HG03521 (cell line): ENCODE measurements around the gene LY6G5C.

Source experiments
- ATAC-seq: cut with Tn5 transposase; IDR thresholded peaks from one replicate; pipeline ENCODE4 v1.9.1; 2021; ENCODE audit warnings: mild to moderate bottlenecking, moderate library complexity; ENCODE audit not compliant: unreplicated experiment

Gene LY6G5C

DNA sequence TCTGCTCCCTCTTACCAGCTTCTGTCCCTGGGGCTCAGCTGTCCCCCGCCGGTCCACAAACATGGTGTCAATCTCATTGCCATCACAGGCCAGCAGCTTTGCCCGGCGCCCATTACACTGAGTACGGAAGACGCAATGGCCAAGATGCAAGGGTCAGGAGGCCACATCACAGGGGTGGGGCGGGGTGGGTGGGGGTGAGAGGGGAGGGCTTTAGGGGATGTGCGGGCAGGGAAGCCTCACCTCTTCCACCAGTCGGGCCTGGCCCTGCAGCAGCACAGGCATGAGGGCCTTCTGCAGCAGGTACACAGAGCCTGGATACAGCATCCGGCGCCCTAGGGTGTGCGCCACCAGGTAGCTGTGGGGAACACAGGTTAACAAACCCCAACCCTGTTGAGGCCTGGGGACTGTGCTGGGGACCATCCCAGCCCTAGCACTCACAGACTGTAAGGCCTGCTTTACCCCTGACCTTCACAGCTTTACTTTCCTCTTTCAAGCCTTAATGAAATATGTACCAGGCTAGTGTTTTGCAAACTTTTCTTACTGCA is 10.8 kb upstream of the LY6G5C start:
- no peak for ATAC-seq

DNA sequence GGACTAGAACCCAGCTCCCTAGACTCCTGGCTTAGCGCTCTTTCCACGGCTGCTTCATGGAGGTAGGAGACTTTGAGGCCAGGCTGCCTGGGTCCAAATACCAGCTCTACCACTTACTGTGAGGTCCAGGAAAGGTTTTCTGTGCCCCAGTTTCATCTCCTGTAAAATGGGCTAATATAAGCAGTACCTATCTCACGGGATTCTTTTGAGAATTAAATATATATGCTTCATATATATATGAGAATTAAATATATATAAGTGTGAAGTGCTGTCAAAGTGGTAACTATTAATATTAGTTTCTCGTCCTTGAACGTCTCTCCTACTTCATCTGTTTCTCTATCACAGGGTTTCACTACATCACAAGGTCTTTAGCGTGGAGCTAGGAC is 10.2 kb upstream of the LY6G5C start:
- no peak for ATAC-seq

DNA sequence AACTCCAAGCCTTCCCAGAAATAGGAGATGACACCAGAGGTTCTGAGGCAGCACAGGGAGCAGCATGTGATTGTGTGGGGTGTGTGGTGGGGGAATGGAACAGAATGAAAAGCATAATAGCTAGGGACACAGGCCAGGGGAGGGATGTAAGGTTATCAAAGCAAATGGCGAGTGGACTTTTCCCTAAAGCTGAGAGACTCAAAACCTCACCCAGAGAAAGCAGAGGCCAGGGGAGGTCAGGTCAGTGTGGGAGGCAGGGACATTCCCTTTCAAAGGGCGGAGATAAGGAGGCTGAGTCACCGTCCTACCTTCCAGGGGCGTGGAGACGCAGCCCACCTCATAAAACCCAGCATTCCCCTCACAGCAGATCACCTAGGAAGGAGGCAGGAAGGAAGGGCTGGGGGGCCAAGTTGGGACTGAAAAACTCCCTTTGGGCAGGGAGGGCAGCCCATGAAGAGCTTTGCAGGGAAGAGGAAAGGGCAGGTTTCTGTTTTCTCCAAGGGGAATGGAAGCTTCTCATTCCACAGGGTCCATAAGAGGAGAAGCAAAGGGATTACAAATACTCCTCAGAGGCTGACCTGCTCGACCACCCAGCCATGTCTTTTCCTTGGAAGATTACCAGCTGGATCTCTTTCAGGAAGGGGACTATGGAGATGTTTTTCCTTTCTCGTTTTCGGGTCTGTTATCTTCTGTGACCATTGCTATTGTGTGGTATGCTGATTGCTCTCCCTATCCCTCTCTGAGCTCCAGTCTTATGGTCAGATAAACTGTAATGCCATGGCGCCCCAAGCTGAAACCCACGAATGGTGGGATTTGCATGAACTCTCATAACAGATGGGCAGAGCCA is 9.6 kb upstream of the LY6G5C start:
- ATAC-seq, result no peak

DNA sequence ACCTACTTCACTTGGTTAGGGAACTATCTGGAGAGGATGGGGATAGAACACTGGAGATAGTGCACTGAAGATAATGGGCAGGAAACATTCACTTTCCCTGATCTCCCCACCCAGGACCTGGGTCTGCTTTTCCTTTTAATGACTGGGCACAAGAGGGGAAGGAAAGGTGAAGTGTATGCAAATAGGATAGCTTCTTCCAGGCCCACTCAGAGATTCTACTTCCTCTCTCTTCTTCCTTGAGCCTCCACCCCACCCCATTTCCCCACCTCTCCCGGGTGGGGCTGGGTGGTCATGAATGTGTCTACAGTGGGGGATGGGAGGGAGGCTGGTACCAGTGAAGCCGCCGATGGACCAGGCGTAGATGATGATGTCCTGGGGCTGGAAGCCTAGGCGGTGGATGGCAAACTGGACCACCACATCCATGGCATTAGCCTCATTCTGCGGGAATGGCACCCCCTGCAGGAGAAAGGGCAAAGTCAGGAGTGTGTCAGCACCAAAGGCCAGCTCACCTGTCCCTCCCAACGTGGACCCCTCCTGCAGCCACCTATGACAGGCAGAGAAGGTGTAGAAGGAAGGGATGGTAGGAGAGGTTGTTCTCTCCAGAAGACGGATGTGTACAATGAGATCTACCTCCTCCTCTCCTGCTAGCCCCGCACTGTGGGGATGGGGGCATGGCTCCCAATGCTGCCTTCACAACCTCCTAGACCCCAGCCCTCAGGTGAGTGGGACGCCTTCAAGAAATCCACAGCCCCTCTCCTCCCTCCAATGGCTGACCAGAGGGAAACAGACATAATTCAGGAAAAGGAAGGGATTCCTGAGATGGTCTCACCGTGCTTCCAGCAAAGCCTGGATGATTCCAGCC is 8.6 kb upstream of the LY6G5C start:
- ATAC-seq, result no peak

DNA sequence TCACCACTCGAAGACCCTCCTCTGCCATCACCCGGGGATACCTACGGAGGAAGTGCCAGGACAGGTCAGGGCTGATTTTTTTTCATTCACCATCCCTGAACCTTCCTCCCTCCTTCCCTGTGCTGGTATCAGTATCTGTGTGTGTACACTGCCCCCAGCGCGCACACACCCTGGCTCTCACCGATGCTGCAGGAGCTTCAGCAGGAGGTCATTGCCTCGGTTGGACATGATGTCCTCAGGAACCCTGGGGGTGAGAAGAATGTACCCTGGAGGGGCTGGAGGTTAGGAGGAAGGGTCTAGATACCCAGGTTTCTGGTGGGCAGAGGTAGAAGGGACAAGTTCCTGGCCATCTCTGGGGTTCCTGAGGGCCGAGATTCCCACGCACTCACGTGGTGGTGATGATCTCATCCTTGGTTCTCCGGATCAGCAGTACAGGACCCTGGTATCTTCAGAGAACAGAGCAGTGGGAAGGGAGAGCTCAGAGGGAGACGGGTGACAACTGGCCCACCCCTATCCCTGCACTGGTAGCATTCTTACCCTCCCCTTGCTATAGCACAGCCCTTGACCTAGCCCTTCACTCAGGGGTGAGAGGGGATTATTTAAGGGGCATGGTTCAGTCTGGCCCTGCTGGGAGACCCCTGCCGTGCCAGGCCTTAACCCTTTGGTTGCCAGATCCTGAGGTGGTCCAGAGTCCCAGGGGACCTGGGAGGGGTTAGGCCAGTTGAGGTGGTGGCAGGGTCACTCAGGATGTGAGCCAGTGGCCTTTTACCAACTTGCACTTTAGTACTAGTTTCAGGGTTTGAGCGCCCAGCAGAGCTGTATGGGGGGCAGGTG is 7.2 kb upstream of the LY6G5C start:
- ATAC-seq, result no peak

DNA sequence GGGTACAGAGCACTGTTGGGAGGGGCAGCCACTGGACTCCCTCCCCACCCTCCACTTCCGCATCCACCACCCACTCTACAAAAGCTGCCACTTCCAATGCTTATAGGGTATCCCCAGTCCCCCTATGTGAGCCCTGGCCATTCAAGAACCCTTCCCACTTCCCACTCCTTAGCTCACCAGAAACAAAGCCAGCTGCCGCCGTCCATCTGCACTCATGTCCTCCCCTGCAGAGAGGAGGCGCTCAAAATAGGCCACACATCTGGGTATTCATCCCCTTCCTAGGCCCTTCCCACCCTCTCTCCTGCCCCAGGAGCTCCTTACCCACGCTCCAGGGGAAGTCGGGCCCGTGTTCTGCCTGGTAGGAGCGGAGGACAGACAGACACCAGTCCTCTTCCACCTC is 6.5 kb upstream of the LY6G5C start:
- ATAC-seq, result no peak

DNA sequence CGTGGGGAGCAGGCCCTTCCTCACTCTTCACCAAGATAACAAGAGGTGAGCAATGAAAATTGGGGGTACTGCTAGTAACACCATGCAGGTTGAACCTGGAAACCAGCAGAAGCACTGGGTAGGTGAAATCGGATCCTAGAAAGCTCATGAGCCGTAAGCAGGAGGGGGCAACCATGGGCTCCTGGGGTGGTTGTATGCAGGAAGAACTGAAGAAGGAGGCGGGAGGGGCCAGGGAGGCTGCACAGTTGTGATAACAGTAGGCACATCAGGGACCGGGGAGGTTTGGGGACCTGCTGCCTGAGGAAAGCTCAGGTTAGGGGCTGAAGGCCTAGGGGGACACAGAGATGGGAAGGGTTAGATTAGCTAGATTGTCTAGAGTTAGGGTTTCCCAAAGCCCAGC is 5.6 kb upstream of the LY6G5C start:
- no peak for ATAC-seq

DNA sequence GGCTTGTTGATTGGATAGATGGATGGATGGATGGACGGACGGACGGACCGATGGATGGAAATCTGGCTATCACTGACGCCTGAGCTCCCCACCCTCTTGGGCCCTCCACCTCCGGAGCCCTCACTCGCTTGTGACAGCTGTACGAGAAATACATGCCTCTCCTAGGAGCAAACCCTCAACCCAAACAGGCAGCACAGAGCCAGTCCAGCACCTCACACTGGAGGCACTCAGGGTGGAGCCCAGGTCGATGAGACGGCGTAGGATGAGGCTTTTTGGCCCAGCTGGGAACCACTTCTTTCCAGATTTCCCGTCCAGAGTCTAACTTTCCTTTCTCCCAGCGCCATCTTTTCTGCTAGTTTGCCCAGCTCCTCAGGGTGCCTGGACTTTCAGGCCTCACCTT is 2.7 kb upstream of the LY6G5C start:
- no peak for ATAC-seq

DNA sequence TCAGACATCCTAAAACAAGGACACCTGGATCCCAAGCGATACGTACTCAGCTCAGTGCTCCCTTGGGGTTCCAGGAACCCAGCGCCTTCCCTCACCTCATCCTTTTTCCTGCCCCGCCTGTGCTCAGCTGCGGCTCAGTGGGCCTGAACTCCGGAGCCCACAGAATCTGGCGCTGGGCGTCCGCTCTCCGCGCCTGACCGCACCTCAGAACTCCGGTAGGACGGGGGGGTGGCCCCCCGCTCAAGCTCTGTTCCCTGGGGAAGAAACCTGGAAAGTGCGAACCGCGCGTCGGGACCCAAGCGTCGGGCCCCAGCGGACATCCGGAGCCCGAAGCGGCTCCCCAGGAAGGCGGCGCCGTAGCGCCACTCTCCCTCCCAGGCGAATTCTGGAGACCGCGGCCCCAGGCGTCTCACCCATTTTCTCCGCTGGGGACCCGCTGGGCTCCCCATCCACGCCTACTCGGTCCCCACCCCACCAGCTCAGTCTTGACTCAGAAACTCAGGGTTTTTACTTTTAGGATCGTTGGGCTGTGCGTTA is 336 bp upstream of the LY6G5C start:
- ATAC-seq, result no peak

DNA sequence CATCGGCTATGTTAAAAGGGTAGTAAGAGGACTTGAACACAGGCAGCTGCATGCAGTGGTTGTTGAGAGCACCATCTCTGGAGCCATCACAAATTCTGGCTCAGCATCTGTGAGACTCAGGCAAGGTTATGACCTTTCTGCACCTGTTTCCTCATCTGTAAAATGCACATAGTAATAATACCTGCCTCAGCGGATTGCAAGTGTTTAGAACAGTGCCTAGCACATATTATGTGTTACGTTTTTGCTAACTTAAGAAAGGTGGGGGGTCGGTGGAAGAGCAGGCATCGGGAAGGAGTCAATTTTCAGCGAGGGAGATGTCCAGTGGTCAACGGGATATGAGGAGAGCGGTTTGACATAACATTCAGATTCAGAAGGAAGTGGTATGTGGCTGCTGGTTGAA is 2.9 kb downstream of the LY6G5C start:
- no peak for ATAC-seq

DNA sequence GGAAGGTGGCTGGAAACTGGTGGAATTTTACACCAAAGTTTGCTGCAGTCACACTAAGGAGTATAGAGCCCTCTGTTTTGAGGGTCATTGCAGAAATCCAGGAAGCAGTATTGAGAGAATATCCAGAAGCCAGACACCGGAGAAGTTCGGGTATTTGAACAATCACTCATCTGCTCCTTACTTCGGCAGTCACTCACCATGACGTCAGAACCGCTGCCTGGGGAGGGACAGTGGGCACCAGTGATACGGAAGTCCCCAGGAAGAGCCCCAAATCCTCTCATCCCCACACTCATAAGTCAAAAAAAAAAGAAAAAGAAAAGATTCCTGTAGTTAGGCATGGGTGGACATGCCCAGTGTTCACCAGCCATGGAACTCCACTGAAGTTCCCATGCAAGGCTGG is 4.0 kb downstream of the LY6G5C start:
- no peak for ATAC-seq

DNA sequence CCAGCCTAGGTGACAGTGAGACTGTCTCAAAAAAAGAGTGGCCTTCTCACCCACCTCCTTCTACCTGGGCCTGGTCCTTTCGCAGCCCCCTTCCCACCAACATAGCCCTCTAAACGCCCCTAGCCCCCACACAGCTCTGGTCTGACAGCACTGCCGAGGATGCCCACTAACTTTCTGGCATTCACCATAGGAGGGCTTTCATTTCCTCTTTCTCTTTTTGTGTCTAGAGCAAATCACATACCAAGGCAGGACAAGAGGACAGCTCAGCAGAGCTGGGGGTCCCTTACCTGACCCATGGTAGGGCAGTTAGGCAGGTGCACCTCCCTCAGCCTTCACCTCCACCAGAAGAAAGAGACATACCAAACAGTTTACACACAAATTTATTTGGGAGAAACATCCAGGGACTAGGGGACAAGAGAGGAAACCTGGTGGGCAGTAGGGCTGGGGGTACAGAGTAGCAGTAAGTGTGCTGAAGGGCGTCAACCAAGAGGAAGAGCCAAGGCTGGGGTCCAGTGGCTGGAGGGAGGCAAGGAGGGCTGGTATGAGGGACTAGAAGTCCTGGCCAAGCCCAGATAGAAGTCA is 4.5 kb downstream of the LY6G5C start:
- no peak for ATAC-seq

DNA sequence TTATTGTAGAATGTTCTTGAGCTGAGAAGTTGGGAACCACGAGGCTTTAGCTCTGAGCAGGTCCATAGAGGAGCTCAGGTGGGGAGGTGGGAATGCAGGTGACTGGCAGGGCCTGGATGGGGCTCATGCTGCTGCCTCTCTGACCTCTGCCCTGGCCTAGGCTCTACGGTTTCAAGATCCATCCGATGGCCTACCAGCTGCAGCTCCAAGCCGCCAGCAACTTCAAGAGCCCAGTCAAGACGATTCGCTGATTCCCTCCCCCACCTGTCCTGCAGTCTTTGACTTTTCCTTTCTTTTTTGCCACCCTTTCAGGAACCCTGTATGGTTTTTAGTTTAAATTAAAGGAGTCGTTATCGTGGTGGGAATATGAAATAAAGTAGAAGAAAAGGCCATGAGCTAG is 11.2 kb downstream of the LY6G5C start, which contains the start of gene LY6G5B:
Gene LY6G5B, plus strand, starts transcription at position 301 of the 400 bp plus-strand sequence. CDS start 975 bp downstream, outside the sequence.
- ATAC-seq, result no peak

DNA sequence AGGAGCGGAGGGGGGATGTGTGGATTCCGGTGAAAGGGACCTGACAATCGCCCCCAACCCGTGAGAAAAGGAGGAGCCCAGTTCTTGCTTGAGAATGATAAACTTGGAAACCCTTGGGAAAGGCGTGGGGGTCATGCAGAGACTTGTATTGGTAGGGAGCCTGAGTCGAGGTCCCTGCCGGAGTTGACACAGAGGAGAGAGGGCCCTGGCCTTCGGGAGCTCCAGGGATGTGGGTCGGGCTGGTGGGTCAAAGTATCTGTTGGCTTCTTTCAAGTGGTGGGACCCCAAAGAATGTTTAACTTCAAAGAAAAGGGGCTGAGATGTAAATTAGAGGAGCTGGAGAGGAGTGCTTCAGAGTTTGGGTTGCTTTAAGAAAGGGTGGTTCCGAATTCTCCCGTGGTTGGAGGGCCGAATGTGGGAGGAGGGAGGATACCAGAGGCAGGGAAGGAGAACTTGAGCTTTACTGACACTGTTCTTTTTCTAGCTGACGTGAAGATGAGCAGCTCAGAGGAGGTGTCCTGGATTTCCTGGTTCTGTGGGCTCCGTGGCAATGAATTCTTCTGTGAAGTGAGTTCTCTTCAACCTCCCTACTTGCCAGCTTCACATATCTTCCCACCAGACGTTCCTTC is 14.4 kb downstream of the LY6G5C start:
- no peak for ATAC-seq

DNA sequence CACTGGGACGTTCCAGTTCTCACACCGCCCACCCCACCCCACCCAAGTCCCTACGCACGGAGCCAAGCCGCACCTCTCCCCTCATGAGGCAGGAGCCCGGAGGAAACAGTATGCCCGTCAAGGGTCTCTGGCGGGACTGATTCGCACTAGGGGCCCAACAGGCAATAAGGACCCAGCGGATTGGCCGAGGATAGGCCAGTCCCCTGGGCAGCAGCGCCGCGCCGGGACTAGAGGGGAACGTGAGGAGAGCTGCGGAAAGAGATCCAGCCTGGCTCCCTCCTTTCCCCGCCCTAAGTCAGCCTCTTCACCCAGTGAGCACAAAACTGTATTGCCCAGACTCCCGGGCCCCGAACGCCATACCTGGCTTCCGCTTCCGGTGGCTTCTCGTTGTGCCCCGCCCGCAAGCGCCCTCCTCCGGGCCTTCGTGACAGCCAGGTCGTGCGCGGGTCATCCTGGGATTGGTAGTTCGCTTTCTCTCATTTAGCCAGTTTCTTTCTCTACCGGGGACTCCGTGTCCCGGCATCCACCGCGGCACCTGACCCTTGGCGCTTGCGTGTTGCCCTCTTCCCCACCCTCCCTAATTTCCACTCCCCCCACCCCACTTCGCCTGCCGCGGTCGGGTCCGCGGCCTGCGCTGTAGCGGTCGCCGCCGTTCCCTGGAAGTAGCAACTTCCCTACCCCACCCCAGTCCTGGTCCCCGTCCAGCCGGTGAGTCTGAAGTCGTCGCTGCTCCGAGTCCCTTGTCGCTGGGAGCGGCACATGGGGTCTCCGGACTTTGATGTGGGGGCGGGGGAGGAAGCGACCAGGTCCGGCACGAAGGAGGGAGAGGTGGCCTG is 15.1 kb downstream of the LY6G5C start, which contains the start of gene CSNK2B:
Gene CSNK2B, plus strand, starts transcription at position 580 of the 836 bp plus-strand sequence. CDS start 752 bp downstream, outside the sequence.
- peak; percentile 73 for ATAC-seq

DNA sequence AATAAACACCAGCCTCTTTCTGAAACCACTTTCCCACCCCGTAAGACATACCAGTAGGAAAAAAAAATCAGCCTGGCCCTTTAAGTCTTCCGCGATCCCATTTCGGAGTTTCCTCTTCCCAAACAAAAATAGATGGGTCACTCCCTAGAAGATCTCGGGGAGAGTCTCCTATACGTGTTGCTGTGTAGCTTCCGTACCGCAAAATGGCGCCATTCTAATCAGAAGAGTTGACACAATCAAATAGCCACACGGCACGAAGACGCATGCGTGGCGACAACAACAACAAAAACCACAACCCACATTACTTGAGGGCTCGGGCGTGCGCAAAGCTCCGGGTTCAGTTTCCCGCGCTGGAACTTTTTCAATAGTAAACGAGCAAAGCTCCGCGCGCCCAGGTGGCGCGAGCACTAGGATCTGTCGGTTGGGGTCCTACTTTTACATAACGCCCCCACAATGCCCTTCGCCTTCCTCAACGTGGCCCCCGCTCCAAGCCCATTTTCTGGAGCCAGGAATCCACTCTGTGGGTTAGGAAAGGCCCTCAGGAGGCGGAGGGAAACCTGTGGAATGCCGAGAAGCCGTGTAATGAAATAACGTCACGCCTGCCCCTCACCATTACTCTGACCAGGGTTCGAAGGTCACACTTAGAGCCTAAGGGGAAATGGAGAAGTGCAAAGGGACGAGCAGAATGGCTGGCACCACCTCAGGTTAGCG is 15.9 kb downstream of the LY6G5C start, which contains the start of gene GPANK1:
Gene GPANK1, minus strand, starts transcription at position 208 of the 711 bp plus-strand sequence. CDS start 519 bp downstream, outside the sequence.
- ATAC-seq, result peak; percentile 28

DNA sequence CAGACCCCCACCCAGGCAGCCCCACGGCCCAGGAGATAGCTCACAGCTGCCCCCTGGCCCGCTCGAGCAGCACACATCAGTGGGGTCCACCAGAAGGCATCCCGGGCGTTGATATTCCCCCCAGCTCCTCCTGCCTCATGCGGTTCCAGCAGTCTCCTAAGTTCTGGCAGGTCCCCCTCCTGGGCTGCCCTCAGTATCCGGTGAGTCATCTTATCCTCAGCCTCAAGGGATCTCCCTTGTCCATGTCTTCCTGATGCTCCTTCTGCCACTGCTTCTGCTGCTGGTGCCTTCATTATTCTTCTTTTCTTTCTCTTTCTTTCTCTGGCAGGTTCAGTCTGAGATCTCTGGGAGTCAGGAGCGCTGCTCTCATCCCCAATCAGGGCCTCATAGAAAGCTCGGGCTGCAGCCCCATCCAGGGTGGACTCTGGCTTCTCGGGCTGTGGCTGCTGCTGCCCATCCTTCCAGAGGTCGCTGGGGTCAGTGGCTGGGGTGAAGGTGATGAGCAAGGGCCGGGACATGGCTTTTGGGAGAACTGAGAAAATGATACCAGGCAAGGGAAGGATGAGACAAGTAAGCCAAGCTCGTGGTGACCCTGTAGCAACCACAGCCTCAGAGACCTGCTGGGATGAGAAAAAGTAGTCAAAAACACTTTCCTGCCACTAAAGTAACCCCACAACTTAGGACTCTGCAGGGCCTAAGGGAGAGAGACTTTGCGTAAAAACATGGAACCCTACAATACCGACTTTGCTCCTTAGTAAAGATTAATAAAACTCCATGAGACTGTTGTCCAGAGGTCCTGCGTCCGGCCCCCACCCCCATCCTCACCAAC is 16.7 kb downstream of the LY6G5C start:
- no peak for ATAC-seq
